Adrenal gland (tissue), 5 donors: ENCODE results near the gene HPSE2.

ENCODE experiments used
- POLR2A ChIP-seq, 2 donors: fragments of 450-650 bp; IDR thresholded peaks; one replicate each; pipeline ENCODE4 v1.6.1; 2017; ENCODE audit warnings: antibody characterized with exemption in 2 of 2, mild to moderate bottlenecking in 2 of 2, moderate library complexity in 1 of 2
- TF ChIP-seq, protein P1 (sequence below), 6 experiments: fragments of 450-650 bp in 4 of 6; fragments of 200-600 bp in 2 of 6; sonication (generic) in 1 of 6; IDR thresholded peaks; 1 replicate in 5 of 6; 2 replicates in 1 of 6; pipeline versions ENCODE4 v1.5.1 to v1.8.0; 2016 to 2021; ENCODE audit warnings: antibody characterized with exemption in 6 of 6, mild to moderate bottlenecking in 2 of 6, moderate library complexity in 1 of 6
- donor health status: DM: no; HTN: no; CAD: no.

DNA sequence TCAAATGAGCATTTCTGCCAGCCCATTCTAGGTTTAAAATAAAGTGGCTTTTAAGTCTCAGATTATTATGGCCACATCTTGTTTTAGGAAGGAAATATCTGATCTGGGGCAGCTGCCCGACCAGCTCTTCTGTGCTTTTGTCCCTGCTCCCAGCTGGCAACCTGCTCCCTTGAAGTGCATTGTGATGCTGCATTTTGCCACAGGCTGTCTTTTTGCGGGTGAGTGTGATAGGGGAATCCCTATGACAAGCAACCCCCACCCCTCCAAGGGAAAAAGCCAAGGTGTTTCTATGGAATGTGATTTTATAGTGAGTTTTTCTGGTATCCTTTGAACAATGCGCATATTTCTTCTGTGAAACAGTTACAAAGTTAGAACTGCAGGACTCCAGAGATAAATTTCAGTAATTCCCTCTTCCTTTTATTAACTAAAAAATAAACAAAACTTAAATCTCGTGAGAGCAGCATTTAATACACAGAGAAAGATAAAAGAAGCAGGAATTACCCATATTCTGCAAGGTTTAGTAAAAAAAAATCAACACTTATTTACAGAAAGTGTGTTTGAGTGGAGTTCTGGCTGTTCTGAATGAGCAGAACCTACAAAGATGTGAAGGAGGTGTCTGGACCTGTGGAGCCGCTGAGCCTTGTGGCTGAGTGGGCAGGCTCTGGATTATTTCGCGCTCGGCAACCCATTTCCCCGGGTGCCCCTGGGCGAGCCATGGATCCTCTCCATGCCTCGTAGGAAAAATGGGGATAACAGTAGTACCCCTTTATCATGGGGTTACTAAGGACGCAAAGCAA is 778.8 kb downstream of the HPSE2 start:
- TF ChIP-seq, protein P1, sequence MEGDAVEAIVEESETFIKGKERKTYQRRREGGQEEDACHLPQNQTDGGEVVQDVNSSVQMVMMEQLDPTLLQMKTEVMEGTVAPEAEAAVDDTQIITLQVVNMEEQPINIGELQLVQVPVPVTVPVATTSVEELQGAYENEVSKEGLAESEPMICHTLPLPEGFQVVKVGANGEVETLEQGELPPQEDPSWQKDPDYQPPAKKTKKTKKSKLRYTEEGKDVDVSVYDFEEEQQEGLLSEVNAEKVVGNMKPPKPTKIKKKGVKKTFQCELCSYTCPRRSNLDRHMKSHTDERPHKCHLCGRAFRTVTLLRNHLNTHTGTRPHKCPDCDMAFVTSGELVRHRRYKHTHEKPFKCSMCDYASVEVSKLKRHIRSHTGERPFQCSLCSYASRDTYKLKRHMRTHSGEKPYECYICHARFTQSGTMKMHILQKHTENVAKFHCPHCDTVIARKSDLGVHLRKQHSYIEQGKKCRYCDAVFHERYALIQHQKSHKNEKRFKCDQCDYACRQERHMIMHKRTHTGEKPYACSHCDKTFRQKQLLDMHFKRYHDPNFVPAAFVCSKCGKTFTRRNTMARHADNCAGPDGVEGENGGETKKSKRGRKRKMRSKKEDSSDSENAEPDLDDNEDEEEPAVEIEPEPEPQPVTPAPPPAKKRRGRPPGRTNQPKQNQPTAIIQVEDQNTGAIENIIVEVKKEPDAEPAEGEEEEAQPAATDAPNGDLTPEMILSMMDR (IDR thresholded peaks at IDR 0.05) = no peak
- TF ChIP-seq POLR2A (IDR thresholded peaks at IDR 0.05) = no peak
